Osteocyte (in vitro differentiated cells): Measurements from ENCODE around the gene LTC4S. TPM values are rescaled to one million over a fixed set of nuclear protein-coding genes. Genes with fewer than 3 reads are reported as not detected.
"Not testable (repeated sequence)": the region's sequence is repeated elsewhere in the genome, so short reads cannot be mapped to it uniquely, and the experiment has no call there.

Source experiments
- DNase-seq: peaks from one replicate; pipeline ENCODE4 v3.0.0; 2021; ENCODE audit warnings: mixed read lengths; ENCODE audit not compliant: unreplicated experiment; ENCODE audit errors: extremely low spot score
- H3K27ac Mint-ChIP-seq: one replicate; pipeline ENCODE4 v1.8.0; 2021; ENCODE audit warnings: mild to moderate bottlenecking, mixed read lengths; ENCODE audit not compliant: unreplicated experiment
- H3K27me3 Mint-ChIP-seq: one replicate; pipeline ENCODE4 v1.8.0; 2021; ENCODE audit warnings: mixed read lengths; ENCODE audit not compliant: unreplicated experiment
- H3K36me3 Mint-ChIP-seq: one replicate; pipeline ENCODE4 v1.8.0; 2021; ENCODE audit warnings: mixed read lengths; ENCODE audit not compliant: unreplicated experiment
- H3K4me1 Mint-ChIP-seq: one replicate; pipeline ENCODE4 v1.8.0; 2021; ENCODE audit warnings: mixed read lengths; ENCODE audit not compliant: unreplicated experiment
- H3K4me3 Mint-ChIP-seq: one replicate; pipeline ENCODE4 v1.8.0; 2021; ENCODE audit warnings: mild to moderate bottlenecking, moderate library complexity, mixed read lengths; ENCODE audit not compliant: unreplicated experiment
- H3K9me3 Mint-ChIP-seq: one replicate; pipeline ENCODE4 v1.8.0; 2021; ENCODE audit warnings: mixed read lengths; ENCODE audit not compliant: unreplicated experiment
- total RNA-seq: library from RNA; stranded (reverse); gene quantifications from 2 replicates; pipeline ENCODE4 v1.2.1, GENCODE V29; 2021
- TF ChIP-seq, protein P1 (sequence below): fragments of 200-600 bp; sonication (generic); IDR thresholded peaks from 2 replicates; pipeline ENCODE4 v1.5.0; 2021; ENCODE audit warnings: antibody characterized with exemption, mild to moderate bottlenecking, moderate library complexity

LTC4S gene
- total RNA-seq, 1 donor from 2014 or later = 2.4 TPM

DNA sequence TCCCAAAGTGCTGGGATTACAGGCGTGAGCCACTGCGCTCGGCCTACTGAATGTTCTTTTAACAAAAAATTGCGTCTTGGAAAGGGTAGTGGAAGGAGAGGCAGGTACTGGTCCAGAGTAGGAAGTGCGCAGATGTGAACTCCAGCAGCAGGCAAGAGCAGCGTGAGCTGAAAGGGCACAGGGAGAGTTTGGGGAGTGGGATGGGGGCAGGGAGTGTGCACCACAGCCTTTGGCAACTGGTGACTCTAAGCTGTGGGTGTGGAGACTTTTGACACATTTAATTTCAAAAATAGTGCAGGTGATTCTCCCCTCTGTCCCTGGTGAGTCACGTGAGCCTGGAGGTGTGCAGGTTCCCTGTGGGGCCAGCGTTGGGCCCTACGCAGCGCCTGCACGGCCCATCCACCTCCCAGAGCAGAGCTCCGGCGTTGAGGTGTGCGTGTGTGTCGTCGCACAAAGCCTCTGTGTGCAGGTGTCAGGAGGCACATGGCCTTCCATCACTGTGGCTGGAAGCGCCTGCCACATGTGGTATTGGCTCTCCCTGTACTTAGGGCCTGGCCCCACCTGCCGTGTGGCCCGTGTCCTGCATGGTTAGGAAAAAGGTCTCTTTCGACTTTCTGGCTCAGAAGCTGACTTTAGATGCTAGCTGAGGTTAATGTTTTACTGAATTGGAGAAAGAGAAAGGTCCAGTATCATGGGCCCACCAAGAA, 38.4 kb downstream of the LTC4S start:
- H3K27ac Mint-ChIP-seq = no peak overlapping the region
- no peaks in the 10 kb centered on the region for H3K9me3 Mint-ChIP-seq
- peaks cover 9% of the 10 kb centered on the region for H3K4me1 Mint-ChIP-seq
- DNase-seq = no peak
- TF ChIP-seq, protein P1, sequence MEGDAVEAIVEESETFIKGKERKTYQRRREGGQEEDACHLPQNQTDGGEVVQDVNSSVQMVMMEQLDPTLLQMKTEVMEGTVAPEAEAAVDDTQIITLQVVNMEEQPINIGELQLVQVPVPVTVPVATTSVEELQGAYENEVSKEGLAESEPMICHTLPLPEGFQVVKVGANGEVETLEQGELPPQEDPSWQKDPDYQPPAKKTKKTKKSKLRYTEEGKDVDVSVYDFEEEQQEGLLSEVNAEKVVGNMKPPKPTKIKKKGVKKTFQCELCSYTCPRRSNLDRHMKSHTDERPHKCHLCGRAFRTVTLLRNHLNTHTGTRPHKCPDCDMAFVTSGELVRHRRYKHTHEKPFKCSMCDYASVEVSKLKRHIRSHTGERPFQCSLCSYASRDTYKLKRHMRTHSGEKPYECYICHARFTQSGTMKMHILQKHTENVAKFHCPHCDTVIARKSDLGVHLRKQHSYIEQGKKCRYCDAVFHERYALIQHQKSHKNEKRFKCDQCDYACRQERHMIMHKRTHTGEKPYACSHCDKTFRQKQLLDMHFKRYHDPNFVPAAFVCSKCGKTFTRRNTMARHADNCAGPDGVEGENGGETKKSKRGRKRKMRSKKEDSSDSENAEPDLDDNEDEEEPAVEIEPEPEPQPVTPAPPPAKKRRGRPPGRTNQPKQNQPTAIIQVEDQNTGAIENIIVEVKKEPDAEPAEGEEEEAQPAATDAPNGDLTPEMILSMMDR = no peak
- no peak overlapping the region for H3K4me3 Mint-ChIP-seq
- H3K27me3 Mint-ChIP-seq = no peaks in the 10 kb centered on the region
- peaks cover 73% of the 10 kb centered on the region for H3K36me3 Mint-ChIP-seq

- Mint-ChIP-seq H3K4me3 (no peak overlapping the region), H3K9me3 (no peaks in the 10 kb centered on the region), H3K4me1 (peaks cover 7% of the 10 kb centered on the region), H3K36me3 (peaks cover 72% of the 10 kb centered on the region), H3K27me3 (no peaks in the 10 kb centered on the region), H3K27ac (peak overlapping the region; percentile 7)
- DNase-seq = no peak
- TF ChIP-seq, protein P1 = no peak
These were observed 39.4 kb downstream of the LTC4S start for GRCh38 chr5:179833056-179833708.

- H3K9me3 Mint-ChIP-seq = no peaks in the 10 kb centered on the region
- TF ChIP-seq, protein P1 = no peak
- H3K27ac Mint-ChIP-seq = no peak overlapping the region
- no peaks in the 10 kb centered on the region for H3K27me3 Mint-ChIP-seq
- no peak for DNase-seq
- peaks cover 66% of the 10 kb centered on the region for H3K36me3 Mint-ChIP-seq
- no peak overlapping the region for H3K4me3 Mint-ChIP-seq
- peaks cover 7% of the 10 kb centered on the region for H3K4me1 Mint-ChIP-seq
These were observed 39.9 kb downstream of the LTC4S start for GRCh38 chr5:179833709-179834070.

DNA sequence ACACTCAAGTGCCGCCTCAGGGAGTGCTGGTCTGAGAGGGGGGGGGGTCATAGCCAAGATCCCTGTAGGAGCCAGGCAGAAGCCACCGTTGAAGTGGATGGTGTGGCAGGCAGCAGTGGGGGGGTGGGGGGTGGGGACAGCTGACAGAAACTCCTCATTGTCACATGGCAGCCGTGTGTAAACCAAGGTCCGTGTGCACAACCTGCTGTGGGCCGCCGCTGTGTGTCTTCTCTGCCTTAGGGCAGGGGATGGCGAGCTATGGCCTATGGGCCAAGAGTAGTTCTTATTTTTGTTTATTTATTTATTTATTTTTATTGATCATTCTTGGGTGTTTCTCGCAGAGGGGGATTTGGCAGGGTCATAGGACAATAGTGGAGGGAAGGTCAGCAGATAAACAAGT, 40.3 kb downstream of the LTC4S start:
- no peak for DNase-seq
- Mint-ChIP-seq H3K4me1 (peaks cover 7% of the 10 kb centered on the region), H3K4me3 (no peak overlapping the region), H3K27me3 (no peaks in the 10 kb centered on the region), H3K9me3 (no peaks in the 10 kb centered on the region), H3K36me3 (peaks cover 62% of the 10 kb centered on the region), H3K27ac (no peak overlapping the region)
- TF ChIP-seq, protein P1 = no peak

GRCh38 chr5:179834871-179835270, 41.1 kb downstream of the LTC4S start:
- not testable (repeated sequence) for H3K27ac Mint-ChIP-seq, DNase-seq, H3K4me1 Mint-ChIP-seq, H3K4me3 Mint-ChIP-seq, H3K27me3 Mint-ChIP-seq, H3K9me3 Mint-ChIP-seq
- peaks cover 55% of the 10 kb centered on the region for H3K36me3 Mint-ChIP-seq
